Measurements from ENCODE around the gene SLC13A5. TPM values are rescaled to one million over a fixed set of nuclear protein-coding genes. Genes with fewer than 3 reads are reported as not detected.

The SLC13A5 gene
- total RNA-seq, 1 experiment from 2014 or later = not detected

GRCh38 chr17:6670571-6670970 lies 42.6 kb downstream of the SLC13A5 start:
- H3K9ac ChIP-seq (ENCODE audit: low read length) = peak overlapping the region; percentile 72
- H4K20me1 ChIP-seq (ENCODE audit: low read length) = no peaks in the 10 kb centered on the region
- H3K9me3 ChIP-seq (ENCODE audit: low read length) = no peaks in the 10 kb centered on the region
- H3F3A ChIP-seq (ENCODE audit: low read length, unreplicated experiment) = no peaks in the 10 kb centered on the region
- H3K79me2 ChIP-seq (ENCODE audit: low read length) = no peaks in the 10 kb centered on the region
- ChIA-PET CTCF (interaction anchor here (0.5 kb wide), 1 partner anchor 132 kb away, joined by 3 read pairs; no protein-coding TSS in a partner anchor), POLR2A (ENCODE audit: unreplicated experiment) (no interaction called here)
- H2AFZ ChIP-seq (ENCODE audit: low read length) = no peak overlapping the region
- H3K4me2 ChIP-seq (ENCODE audit: low read length) = peak overlapping the region; percentile 78
- ATAC-seq (no peak), DNase-seq (no peak)
- no peak for TF ChIP-seq CTCF (conservative IDR thresholded peaks at IDR 0.05; ENCODE audit: low read depth, low read length)
- TF ChIP-seq EZH2 (IDR thresholded peaks at IDR 0.05; ENCODE audit: low read length, unreplicated experiment) = no peak
- TF ChIP-seq EZH2phosphoT487 (IDR thresholded peaks at IDR 0.05; ENCODE audit: borderline replicate concordance, low read length) = no peak
- no peaks in the 10 kb centered on the region for H3K27me3 ChIP-seq (ENCODE audit: low read length)
- no peaks in the 10 kb centered on the region for H3K9me2 ChIP-seq (replicated peaks; ENCODE audit: low read length)
- H3K27ac ChIP-seq (ENCODE audit: low read length) = peak overlapping the region; percentile 94
- no peaks in the 10 kb centered on the region for H3K36me3 ChIP-seq (ENCODE audit: low read depth, low read length)
- no peak overlapping the region for H3K4me3 ChIP-seq (ENCODE audit: low read length)
- intact Hi-C loops (cut with micrococcal nuclease) = no loop called here
- no TSS peak for BruUV-seq (replicated peaks)
- peaks cover 31% of the 10 kb centered on the region for H3K4me1 ChIP-seq (ENCODE audit: insufficient read depth, low read length)

- Histone ChIP-seq H3K4me3 (ENCODE audit: low read length) (peak overlapping the region; percentile 39; the same call in 1 of the 2 replicates), H3K4me2 (ENCODE audit: low read length) (peak overlapping the region; percentile 78), H4K20me1 (ENCODE audit: low read length) (no peaks in the 10 kb centered on the region), H3K9ac (ENCODE audit: low read length) (peak overlapping the region; percentile 72), H3K9me3 (ENCODE audit: low read length) (no peaks in the 10 kb centered on the region), H3K9me2 (replicated peaks; ENCODE audit: low read length) (no peaks in the 10 kb centered on the region), H3F3A (ENCODE audit: low read length, unreplicated experiment) (no peaks in the 10 kb centered on the region), H3K36me3 (ENCODE audit: low read depth, low read length) (no peaks in the 10 kb centered on the region), H2AFZ (ENCODE audit: low read length) (no peak overlapping the region; the same call in 1 of the 2 replicates), H3K4me1 (ENCODE audit: insufficient read depth, low read length) (peaks cover 31% of the 10 kb centered on the region), H3K27me3 (ENCODE audit: low read length) (no peaks in the 10 kb centered on the region), H3K27ac (ENCODE audit: low read length) (peak overlapping the region; percentile 94), H3K79me2 (ENCODE audit: low read length) (no peaks in the 10 kb centered on the region)
- TF ChIP-seq EZH2phosphoT487 (IDR thresholded peaks at IDR 0.05; ENCODE audit: borderline replicate concordance, low read length) (no peak), EZH2 (IDR thresholded peaks at IDR 0.05; ENCODE audit: low read length, unreplicated experiment) (no peak), CTCF (conservative IDR thresholded peaks at IDR 0.05; ENCODE audit: low read depth, low read length) (no peak)
- BruUV-seq (replicated peaks) = no TSS peak
- ATAC-seq (peak; percentile 83), DNase-seq (peak; percentile 90)
- CTCF ChIA-PET = interaction anchor here (0.5 kb wide), 1 partner anchor 133 kb away, joined by 3 read pairs; no protein-coding TSS in a partner anchor
- POLR2A ChIA-PET (ENCODE audit: unreplicated experiment) = no interaction called here
- intact Hi-C loops (cut with micrococcal nuclease) = loop anchor here (5.0 kb wide), 1 partner anchor 353 kb away; the partner anchor contains the start of gene BCL6B
These were observed 43.5 kb downstream of the SLC13A5 start for GRCh38 chr17:6669479-6670212.

Data from PC-3 (cell line).